GM23338 (cell line): Measurements from ENCODE around the gene SLC2A4RG. TPM values are rescaled to one million over a fixed set of nuclear protein-coding genes. Genes with fewer than 3 reads are reported as not detected.
"Not testable (repeated sequence)": the region's sequence is repeated elsewhere in the genome, so short reads cannot be mapped to it uniquely, and the experiment has no call there.

Experiments
- ATAC-seq: fragments of 200-7000 bp; cut with Tn5 transposase; 3 replicates; pipeline ENCODE4 v1.9.1; 2020
- DNase-seq: peaks from one replicate; pipeline ENCODE4 v3.0.0-alpha.2; 2015; ENCODE audit warnings: low spot score
- H2AFZ ChIP-seq: fragments of 200-600 bp; sonication (generic); 2 replicates; pipeline ENCODE4 v1.8.0; 2016; ENCODE audit warnings: antibody characterized with exemption, mild to moderate bottlenecking, moderate library complexity
- H3F3A ChIP-seq: fragments of 200-600 bp; sonication (generic); replicated peaks from 2 replicates; pipeline ENCODE4 v1.8.0; 2017; ENCODE audit warnings: antibody characterized with exemption, mixed run types, low read depth
- H3K27ac ChIP-seq: fragments of 200-600 bp; sonication (generic); 2 replicates; pipeline ENCODE4 v1.6.1; 2016; ENCODE audit warnings: low read depth
- H3K27me3 ChIP-seq: fragments of 200-600 bp; sonication (generic); 2 replicates; pipeline ENCODE4 v1.8.0; 2016; ENCODE audit warnings: mild to moderate bottlenecking, mixed run types, moderate library complexity; ENCODE audit not compliant: insufficient read depth
- H3K36me3 ChIP-seq: fragments of 200-600 bp; sonication (generic); 2 replicates; pipeline ENCODE4 v1.8.0; 2016; ENCODE audit warnings: mild to moderate bottlenecking; ENCODE audit not compliant: insufficient read depth
- H3K4me1 ChIP-seq: fragments of 200-600 bp; sonication (generic); 2 replicates; pipeline ENCODE4 v1.8.0; 2016; ENCODE audit warnings: mild to moderate bottlenecking, moderate library complexity; ENCODE audit not compliant: insufficient read depth
- H3K4me2 ChIP-seq: fragments of 200-600 bp; sonication (generic); 2 replicates; pipeline ENCODE4 v1.7.1; 2017; ENCODE audit warnings: mixed run types
- H3K4me3 ChIP-seq: fragments of 200-600 bp; sonication (generic); 2 replicates; pipeline ENCODE4 v1.6.1; 2016; ENCODE audit warnings: mixed run types
- H3K79me2 ChIP-seq: fragments of 200-600 bp; sonication (generic); replicated peaks from 2 replicates; pipeline ENCODE4 v1.8.0; 2017; ENCODE audit warnings: mild to moderate bottlenecking; ENCODE audit not compliant: insufficient read depth
- H3K9me2 ChIP-seq: fragments of 200-600 bp; sonication (generic); 2 replicates; pipeline ENCODE4 v1.8.0; 2017; ENCODE audit not compliant: insufficient read depth
- H4K20me1 ChIP-seq: fragments of 200-600 bp; sonication (generic); replicated peaks from 2 replicates; pipeline ENCODE4 v1.8.0; 2017; ENCODE audit warnings: mild to moderate bottlenecking; ENCODE audit not compliant: insufficient read depth
- H3K27ac Mint-ChIP-seq: 2 replicates; pipeline ENCODE4 v1.8.0; 2020; ENCODE audit warnings: inconsistent platforms, mild to moderate bottlenecking, moderate library complexity, mixed read lengths
- H3K27me3 Mint-ChIP-seq: 3 replicates; pipeline ENCODE4 v1.8.0; 2022; ENCODE audit warnings: low read depth, mild to moderate bottlenecking, moderate library complexity, mixed read lengths, inconsistent platforms; ENCODE audit not compliant: insufficient read depth, poor library complexity
- H3K36me3 Mint-ChIP-seq: 3 replicates; pipeline ENCODE4 v1.8.0; 2021; ENCODE audit warnings: low read depth, mild to moderate bottlenecking, inconsistent platforms, moderate library complexity, mixed read lengths
- H3K4me1 Mint-ChIP-seq: 3 replicates; pipeline ENCODE4 v1.8.0; 2020; ENCODE audit warnings: mild to moderate bottlenecking, inconsistent platforms, mixed read lengths
- H3K4me3 Mint-ChIP-seq: 3 replicates; pipeline ENCODE4 v1.8.0; 2021; ENCODE audit warnings: moderate library complexity, mild to moderate bottlenecking, inconsistent platforms, mixed read lengths
- H3K9me3 Mint-ChIP-seq: 3 replicates; pipeline ENCODE4 v1.8.0; 2020; ENCODE audit warnings: moderate library complexity, mild to moderate bottlenecking, inconsistent platforms, mixed read lengths
- POLR2AphosphoS5 ChIP-seq: IDR thresholded peaks from 2 replicates; pipeline ENCODE4 v1.6.1; 2016; ENCODE audit warnings: antibody characterized with exemption, low read depth
- ZNF114 ChIP-seq: fragments of 250-450 bp; sonication (Bioruptor Pico); IDR thresholded peaks from 2 replicates; pipeline ENCODE4 v1.5.0; 2020; ENCODE audit warnings: mild to moderate bottlenecking, moderate library complexity
- polyA plus RNA-seq: library from polyadenylated mRNA; unstranded; fragments of >200 nt; fragmentation: Nextera tagmentation; extraction: Ambion mirVana; gene quantifications from 2 replicates; pipeline ENCODE4 v1.2.1, GENCODE V29; 2016
- total RNA-seq: library from RNA; depleted of rRNA; stranded (reverse); fragments of >200 nt; shearing (Covaris generic); gene quantifications from 2 replicates; pipeline ENCODE4 v1.2.3, GENCODE V29; 2014
- TF ChIP-seq, protein P1 (sequence below): IDR thresholded peaks from 2 replicates; pipeline ENCODE4 v1.6.1; 2016; ENCODE audit warnings: antibody characterized with exemption

The SLC2A4RG gene
- total and polyA plus RNA-seq, 2 experiments from 2014 or later, result 22.8 to 42.0 TPM

DNA sequence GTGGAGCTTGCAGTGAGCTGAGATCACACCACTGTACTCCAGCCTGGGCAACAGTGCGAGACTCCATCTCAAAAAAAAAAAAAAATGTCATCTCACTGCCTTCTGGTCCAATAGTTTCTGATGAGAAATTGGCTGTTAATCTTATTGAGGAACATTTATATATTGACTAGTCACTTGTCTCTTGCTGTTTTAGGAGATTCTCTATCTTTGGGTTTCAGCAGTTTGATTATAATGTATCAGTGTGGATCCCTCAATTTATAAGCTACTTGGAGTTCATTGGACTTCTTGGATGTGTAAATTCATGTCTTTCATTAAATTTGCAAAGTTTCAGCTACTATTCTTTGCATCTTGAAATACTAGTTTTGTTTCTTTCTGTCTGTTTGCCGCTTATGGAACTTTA lies 20.6 kb upstream of the SLC2A4RG start:
- Mint-ChIP-seq H3K4me1 (no peaks in the 10 kb centered on the region), H3K9me3 (no peaks in the 10 kb centered on the region; the same call in 2 of the 3 replicates), H3K27ac (no peak overlapping the region), H3K4me3 (no peak overlapping the region), H3K27me3 (peaks cover 4% of the 10 kb centered on the region), H3K36me3 (peaks cover 42% of the 10 kb centered on the region)
- Histone ChIP-seq H3K36me3 (peaks cover 11% of the 10 kb centered on the region; the same call in 1 of the 2 replicates), H3K4me3 (no peak overlapping the region), H3K27me3 (no peaks in the 10 kb centered on the region), H3K79me2 (peaks cover 68% of the 10 kb centered on the region), H2AFZ (no peak overlapping the region), H3K9me2 (no peaks in the 10 kb centered on the region), H3K4me2 (no peak overlapping the region), H3F3A (0 out of 2 replicates have a peak, but pooled peaks cover 6% of the 10 kb centered on the region), H3K4me1 (no peaks in the 10 kb centered on the region), H4K20me1 (peaks cover 22% of the 10 kb centered on the region), H3K27ac (no peak overlapping the region)
- no peak for DNase-seq
- ATAC-seq, result no peak
- no peak for TF ChIP-seq ZNF114 (CRISPR knock-in tag)
- TF ChIP-seq POLR2AphosphoS5, result no peak
- TF ChIP-seq, protein P1, sequence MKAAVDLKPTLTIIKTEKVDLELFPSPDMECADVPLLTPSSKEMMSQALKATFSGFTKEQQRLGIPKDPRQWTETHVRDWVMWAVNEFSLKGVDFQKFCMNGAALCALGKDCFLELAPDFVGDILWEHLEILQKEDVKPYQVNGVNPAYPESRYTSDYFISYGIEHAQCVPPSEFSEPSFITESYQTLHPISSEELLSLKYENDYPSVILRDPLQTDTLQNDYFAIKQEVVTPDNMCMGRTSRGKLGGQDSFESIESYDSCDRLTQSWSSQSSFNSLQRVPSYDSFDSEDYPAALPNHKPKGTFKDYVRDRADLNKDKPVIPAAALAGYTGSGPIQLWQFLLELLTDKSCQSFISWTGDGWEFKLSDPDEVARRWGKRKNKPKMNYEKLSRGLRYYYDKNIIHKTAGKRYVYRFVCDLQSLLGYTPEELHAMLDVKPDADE, result no peak

DNA sequence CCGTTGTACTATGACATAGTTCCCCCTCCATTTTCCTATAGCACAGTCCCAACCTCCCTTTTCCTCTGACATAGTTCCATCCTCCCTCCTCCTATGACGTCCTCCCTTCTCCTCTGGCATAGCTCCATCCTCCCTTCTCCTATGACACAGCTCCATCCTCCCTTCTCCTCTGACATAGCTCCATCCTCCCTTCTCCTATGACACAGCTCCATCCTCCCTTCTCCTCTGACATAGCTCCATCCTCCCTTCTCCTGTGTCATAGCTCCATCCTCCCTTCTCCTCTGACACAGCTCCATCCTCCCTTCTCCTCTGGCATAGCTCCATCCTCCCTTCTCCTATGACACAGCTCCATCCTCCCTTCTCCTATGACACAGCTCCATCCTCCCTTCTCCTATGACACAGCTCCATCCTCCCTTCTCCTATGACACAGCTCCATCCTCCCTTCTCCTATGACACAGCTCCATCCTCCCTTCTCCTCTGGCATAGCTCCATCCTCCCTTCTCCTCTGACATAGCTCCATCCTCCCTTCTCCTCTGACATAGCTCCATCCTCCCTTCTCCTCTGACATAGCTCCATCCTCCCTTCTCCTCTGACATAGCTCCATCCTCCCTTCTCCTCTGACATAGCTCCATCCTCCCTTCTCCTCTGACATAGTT lies 16.5 kb upstream of the SLC2A4RG start:
- not testable (repeated sequence) for H3K27me3 Mint-ChIP-seq, H3K4me3 Mint-ChIP-seq, H3K4me2 ChIP-seq, H3K4me1 Mint-ChIP-seq, H3K36me3 ChIP-seq, DNase-seq, H2AFZ ChIP-seq, H3F3A ChIP-seq, H3K9me2 ChIP-seq, H3K4me1 ChIP-seq, ATAC-seq, H3K27me3 ChIP-seq, H3K9me3 Mint-ChIP-seq, H3K4me3 ChIP-seq, H3K27ac ChIP-seq, H3K27ac Mint-ChIP-seq
- Histone ChIP-seq H3K79me2 (peaks cover 40% of the 10 kb centered on the region), H4K20me1 (peaks cover 13% of the 10 kb centered on the region)
- peaks cover 40% of the 10 kb centered on the region for H3K36me3 Mint-ChIP-seq

DNA sequence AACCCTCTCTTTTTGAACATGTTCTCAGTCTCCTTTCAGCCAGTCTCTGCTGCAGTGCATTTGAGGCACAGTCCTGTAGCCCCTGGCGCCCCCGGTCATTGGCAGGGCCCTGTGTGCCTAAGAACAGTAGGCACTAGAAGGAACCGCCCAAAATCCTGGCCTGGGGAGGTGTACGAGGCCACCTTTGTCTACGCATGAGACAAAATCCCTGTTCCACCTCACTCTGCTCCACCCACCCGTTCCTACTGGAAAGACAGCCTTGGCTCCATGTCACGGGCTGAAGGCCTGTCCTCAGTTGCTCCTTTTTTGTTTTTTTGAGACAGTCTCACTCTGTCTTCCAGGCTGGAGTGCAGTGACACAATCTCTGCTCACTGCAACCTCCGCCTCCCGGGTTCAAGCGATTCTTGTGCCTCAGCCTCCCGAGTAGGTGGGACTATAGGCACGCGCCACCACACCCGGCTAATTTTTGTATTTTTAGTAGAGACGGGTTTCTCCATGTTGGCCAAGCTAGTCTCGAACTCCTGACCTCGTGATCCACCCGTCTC lies 9.3 kb upstream of the SLC2A4RG start:
- H3F3A ChIP-seq, result peaks cover 12% of the 10 kb centered on the region
- not testable (repeated sequence) for H3K9me3 Mint-ChIP-seq, H3K4me1 Mint-ChIP-seq, H3K4me1 ChIP-seq, H3K4me3 Mint-ChIP-seq, H3K27ac Mint-ChIP-seq, H3K4me3 ChIP-seq, ATAC-seq, DNase-seq, H3K4me2 ChIP-seq, H3K27me3 ChIP-seq, H3K9me2 ChIP-seq, H4K20me1 ChIP-seq, H3K79me2 ChIP-seq, H2AFZ ChIP-seq, H3K27me3 Mint-ChIP-seq, H3K36me3 ChIP-seq, H3K27ac ChIP-seq
- H3K36me3 Mint-ChIP-seq, result peaks cover 27% of the 10 kb centered on the region
